Loucy (cell line): Measurements from ENCODE around the gene KLC4.

ENCODE experiments used
- H2AFZ ChIP-seq: fragments of 200-600 bp; sonication (generic); 2 replicates; pipeline ENCODE4 v1.6.0; 2016; ENCODE audit warnings: antibody characterized with exemption, mild to moderate bottlenecking, low read length, moderate library complexity
- H3F3A ChIP-seq: fragments of 200-600 bp; 2 replicates; pipeline ENCODE4 v1.6.0; 2016; ENCODE audit warnings: antibody characterized with exemption, low read depth, mild to moderate bottlenecking
- H3K27me3 ChIP-seq: fragments of 200-600 bp; sonication (generic); 2 replicates; pipeline ENCODE4 v1.6.1; 2014; ENCODE audit warnings: low read length, mild to moderate bottlenecking; ENCODE audit not compliant: insufficient read depth, poor library complexity, severe bottlenecking
- H3K36me3 ChIP-seq: fragments of 200-600 bp; sonication (generic); 2 replicates; pipeline ENCODE4 v1.6.1; 2016; ENCODE audit warnings: low read length; ENCODE audit not compliant: insufficient read depth
- H3K4me1 ChIP-seq: fragments of 200-600 bp; sonication (generic); 2 replicates; pipeline ENCODE4 v1.5.1; 2014; ENCODE audit warnings: low read length, mild to moderate bottlenecking; ENCODE audit not compliant: insufficient read depth, poor library complexity, severe bottlenecking
- H3K4me2 ChIP-seq: fragments of 200-600 bp; sonication (generic); 2 replicates; pipeline ENCODE4 v1.6.0; 2014; ENCODE audit warnings: antibody characterized with exemption, low read length, low read depth, mild to moderate bottlenecking; ENCODE audit not compliant: poor library complexity, severe bottlenecking
- H3K4me3 ChIP-seq: fragments of 200-600 bp; sonication (generic); 2 replicates; pipeline ENCODE4 v1.5.1; 2014; ENCODE audit warnings: low read length, mild to moderate bottlenecking, mixed read lengths; ENCODE audit not compliant: poor library complexity, severe bottlenecking
- H3K79me2 ChIP-seq: fragments of 200-600 bp; sonication (generic); 2 replicates; pipeline ENCODE4 v1.6.1; 2014; ENCODE audit warnings: low read length; ENCODE audit not compliant: insufficient read depth
- H3K9ac ChIP-seq: fragments of 200-600 bp; sonication (generic); 2 replicates; pipeline ENCODE4 v1.6.0; 2014; ENCODE audit warnings: mild to moderate bottlenecking, low read depth, low read length, moderate library complexity; ENCODE audit not compliant: poor library complexity, severe bottlenecking
- H3K9me2 ChIP-seq: fragments of 200-600 bp; sonication (generic); replicated peaks from 2 replicates; pipeline ENCODE4 v1.6.1; 2016; ENCODE audit warnings: low read depth, low read length, mixed read lengths
- H3K9me3 ChIP-seq: fragments of 200-600 bp; sonication (generic); 2 replicates; pipeline ENCODE4 v1.6.1; 2014; ENCODE audit warnings: mild to moderate bottlenecking, antibody characterized with exemption, low read length, low read depth; ENCODE audit not compliant: insufficient read depth
- H4K20me1 ChIP-seq: fragments of 200-600 bp; sonication (generic); 2 replicates; pipeline ENCODE4 v1.6.0; 2014; ENCODE audit warnings: antibody characterized with exemption, low read length, mild to moderate bottlenecking; ENCODE audit not compliant: insufficient read depth, poor library complexity, severe bottlenecking
- CTCF ChIP-seq: fragments of 200-600 bp; sonication (generic); conservative IDR thresholded peaks from 2 replicates; pipeline ENCODE4 v1.5.1; 2014; ENCODE audit warnings: mild to moderate bottlenecking, antibody characterized with exemption, low read length
- EZH2phosphoT487 ChIP-seq: fragments of 200-600 bp; IDR thresholded peaks from 2 replicates; pipeline ENCODE4 v1.6.1; 2018; ENCODE audit warnings: antibody characterized with exemption, mild to moderate bottlenecking, moderate library complexity, borderline replicate concordance

Gene KLC4

GRCh38 chr6:43032326-43032725 lies 27.1 kb upstream of the KLC4 start:
- Histone ChIP-seq H3K9me2 (no peaks in the 10 kb centered on the region), H3K79me2 (no peaks in the 10 kb centered on the region), H3K4me3 (no peak overlapping the region), H3K4me1 (no peaks in the 10 kb centered on the region), H2AFZ (no peak overlapping the region), H3K9ac (no peak overlapping the region), H3K9me3 (no peaks in the 10 kb centered on the region), H4K20me1 (no peaks in the 10 kb centered on the region), H3K27me3 (no peaks in the 10 kb centered on the region), H3K4me2 (no peak overlapping the region), H3K36me3 (peaks cover 30% of the 10 kb centered on the region), H3F3A (no peaks in the 10 kb centered on the region)
- TF ChIP-seq EZH2phosphoT487 (no peak), CTCF (no peak)

- no peaks in the 10 kb centered on the region for H3F3A ChIP-seq
- no peak overlapping the region for H3K4me2 ChIP-seq
- H4K20me1 ChIP-seq = no peaks in the 10 kb centered on the region
- H2AFZ ChIP-seq = no peak overlapping the region
- no peak for TF ChIP-seq CTCF
- no peak for TF ChIP-seq EZH2phosphoT487
- H3K4me3 ChIP-seq = no peak overlapping the region
- H3K9me3 ChIP-seq = no peaks in the 10 kb centered on the region
- H3K27me3 ChIP-seq = no peaks in the 10 kb centered on the region
- no peaks in the 10 kb centered on the region for H3K4me1 ChIP-seq
- H3K9me2 ChIP-seq = no peaks in the 10 kb centered on the region
- H3K36me3 ChIP-seq = peaks cover 27% of the 10 kb centered on the region
- H3K79me2 ChIP-seq = no peaks in the 10 kb centered on the region
- H3K9ac ChIP-seq = no peak overlapping the region
Measured at GRCh38 chr6:43033496-43034189, 25.8 kb upstream of the KLC4 start.

GRCh38 chr6:43034190-43034525 lies 25.3 kb upstream of the KLC4 start:
- Histone ChIP-seq H3K9me2 (no peaks in the 10 kb centered on the region), H3K4me2 (no peak overlapping the region), H4K20me1 (no peaks in the 10 kb centered on the region), H3K79me2 (no peaks in the 10 kb centered on the region), H3K4me3 (no peak overlapping the region), H2AFZ (no peak overlapping the region), H3K4me1 (no peaks in the 10 kb centered on the region), H3K27me3 (no peaks in the 10 kb centered on the region), H3K36me3 (peaks cover 22% of the 10 kb centered on the region), H3K9me3 (no peaks in the 10 kb centered on the region), H3F3A (no peaks in the 10 kb centered on the region), H3K9ac (no peak overlapping the region)
- TF ChIP-seq EZH2phosphoT487 (no peak), CTCF (no peak)
